Activated CD8-positive, alpha-beta memory T cell treated with anti-CD3 and anti-CD28 coated beads for 36 hours (primary cell): ENCODE data around the gene GRIA3. TPM values are rescaled to one million over a fixed set of nuclear protein-coding genes. Genes with fewer than 3 reads are reported as not detected.
"Not testable (repeated sequence)": the region's sequence is repeated elsewhere in the genome, so short reads cannot be mapped to it uniquely, and the experiment has no call there.

ENCODE experiments used
- CTCF ChIA-PET: fragments of 350-600 bp; sonication (Branson Sonifier 250); formaldehyde crosslinking; loops from one replicate; lab custom pipeline; 2021; ENCODE audit warnings: antibody characterized with exemption; lab: Charles Lee
- POLR2A ChIA-PET: fragments of 350-600 bp; sonication (Branson Sonifier 250); formaldehyde crosslinking; loops from one replicate; lab custom pipeline; 2021; ENCODE audit warnings: antibody characterized with exemption; lab: Charles Lee
- total RNA-seq, 2 experiments: library from RNA; stranded (reverse); gene quantifications; one replicate each; pipeline ENCODE4 v1.2.3, GENCODE V29; 2021

The GRIA3 gene
- total RNA-seq, 2 experiments from 2014 or later, result not detected

GRCh38 chrX:123331859-123332258 lies 147.8 kb downstream of the GRIA3 start:
- ChIA-PET CTCF (no interaction called here), POLR2A (no interaction called here)

DNA sequence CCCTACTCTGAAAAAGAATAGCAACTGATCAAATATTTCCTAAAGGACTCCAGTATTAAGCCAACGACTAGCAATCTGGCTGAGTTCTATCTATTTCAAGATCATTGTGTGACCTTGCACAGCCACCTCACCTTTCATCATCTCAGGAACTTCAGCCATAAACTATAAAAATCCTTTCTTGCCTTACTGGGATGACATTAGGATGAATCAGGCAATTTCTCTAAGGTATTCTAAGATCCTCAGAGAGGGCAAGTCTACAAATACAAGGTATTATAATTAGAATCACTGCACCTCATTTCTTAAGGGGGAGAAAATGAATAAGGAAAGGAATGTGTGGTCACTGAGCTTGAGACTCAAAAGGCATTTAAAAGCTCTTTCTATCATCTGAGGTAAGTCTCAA lies 152.6 kb downstream of the GRIA3 start:
- POLR2A ChIA-PET, result no interaction called here
- CTCF ChIA-PET, result no interaction called here

- CTCF ChIA-PET, result no interaction called here
- POLR2A ChIA-PET, result no interaction called here
These were observed 154.0 kb downstream of the GRIA3 start for GRCh38 chrX:123337886-123338639.

DNA sequence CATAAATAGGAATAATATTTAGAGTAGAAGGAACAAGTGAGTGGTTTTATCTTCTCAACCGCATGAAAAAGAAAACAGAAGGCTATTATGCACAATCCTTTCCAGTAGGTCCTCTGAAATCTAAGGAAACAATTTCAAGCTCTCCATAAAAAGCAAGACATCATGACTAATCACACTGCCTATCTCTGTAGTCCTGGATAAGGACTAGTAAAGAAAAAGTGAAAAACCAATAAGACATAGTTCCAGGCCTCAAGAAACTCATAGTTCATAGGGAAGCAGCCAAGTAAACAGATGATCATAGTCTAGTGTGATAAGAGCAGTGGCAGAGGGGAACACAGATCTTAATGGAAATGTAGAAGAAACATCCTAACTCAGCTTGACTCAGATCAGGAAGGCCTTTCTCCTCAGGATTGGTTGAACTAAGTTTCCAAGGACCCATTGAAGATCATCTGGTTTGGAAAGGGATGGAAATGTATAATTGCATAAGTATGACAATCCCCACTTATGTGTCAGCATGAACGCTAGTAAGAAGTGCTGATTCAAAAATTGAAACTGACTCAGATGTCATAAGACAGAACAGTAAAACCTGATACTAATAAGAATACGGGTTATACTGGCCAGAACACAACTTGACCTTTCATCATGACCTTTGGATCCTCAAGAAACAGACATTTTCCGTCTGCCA lies 155.3 kb downstream of the GRIA3 start:
- CTCF ChIA-PET, result no interaction called here
- POLR2A ChIA-PET, result no interaction called here

- CTCF ChIA-PET, result no interaction called here
- POLR2A ChIA-PET, result no interaction called here
These were observed 156.6 kb downstream of the GRIA3 start for GRCh38 chrX:123340696-123341095.

- ChIA-PET CTCF (no interaction called here), POLR2A (no interaction called here)
These were observed 164.4 kb downstream of the GRIA3 start for GRCh38 chrX:123348468-123348867.

GRCh38 chrX:123350226-123350625 lies 166.1 kb downstream of the GRIA3 start:
- POLR2A ChIA-PET, result no interaction called here
- CTCF ChIA-PET, result no interaction called here

GRCh38 chrX:123357941-123358340 lies 173.9 kb downstream of the GRIA3 start:
- CTCF ChIA-PET, result no interaction called here
- POLR2A ChIA-PET, result no interaction called here

GRCh38 chrX:123358457-123358856 lies 174.4 kb downstream of the GRIA3 start:
- ChIA-PET CTCF (no interaction called here), POLR2A (no interaction called here)

GRCh38 chrX:123361371-123361770 lies 177.3 kb downstream of the GRIA3 start:
- ChIA-PET CTCF (no interaction called here), POLR2A (no interaction called here)

GRCh38 chrX:123386196-123386595 lies 202.1 kb downstream of the GRIA3 start:
- POLR2A ChIA-PET, CTCF ChIA-PET: not testable (repeated sequence)

DNA sequence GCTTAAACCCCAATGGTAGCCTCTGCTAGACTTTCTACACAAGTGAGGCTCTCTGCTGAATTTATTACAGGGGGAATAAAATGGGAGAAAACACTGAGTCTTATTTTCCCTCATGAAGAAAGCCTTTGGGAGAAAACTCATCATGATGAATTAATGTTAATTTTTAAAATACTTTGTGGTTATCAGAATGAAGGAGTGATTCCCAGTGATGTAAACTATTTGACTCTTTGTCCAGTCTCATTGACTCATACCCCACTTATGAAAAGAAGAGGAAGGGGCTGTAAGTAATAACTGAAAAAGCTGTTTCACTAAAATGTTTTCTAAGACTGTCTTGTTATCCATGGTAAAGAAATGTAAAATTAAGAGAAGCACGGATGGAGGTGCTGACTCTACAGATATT lies 208.8 kb downstream of the GRIA3 start:
- CTCF ChIA-PET, result no interaction called here

GRCh38 chrX:123399709-123400108 lies 215.6 kb downstream of the GRIA3 start:
- CTCF ChIA-PET, result no interaction called here
- POLR2A ChIA-PET, result no interaction called here

More for the DNA sequence above, 208.8 kb downstream of the GRIA3 start:
- POLR2A ChIA-PET, result no interaction called here

- CTCF ChIA-PET, result no interaction called here
- POLR2A ChIA-PET, result no interaction called here
These were observed 221.2 kb downstream of the GRIA3 start for GRCh38 chrX:123405231-123405630.

DNA sequence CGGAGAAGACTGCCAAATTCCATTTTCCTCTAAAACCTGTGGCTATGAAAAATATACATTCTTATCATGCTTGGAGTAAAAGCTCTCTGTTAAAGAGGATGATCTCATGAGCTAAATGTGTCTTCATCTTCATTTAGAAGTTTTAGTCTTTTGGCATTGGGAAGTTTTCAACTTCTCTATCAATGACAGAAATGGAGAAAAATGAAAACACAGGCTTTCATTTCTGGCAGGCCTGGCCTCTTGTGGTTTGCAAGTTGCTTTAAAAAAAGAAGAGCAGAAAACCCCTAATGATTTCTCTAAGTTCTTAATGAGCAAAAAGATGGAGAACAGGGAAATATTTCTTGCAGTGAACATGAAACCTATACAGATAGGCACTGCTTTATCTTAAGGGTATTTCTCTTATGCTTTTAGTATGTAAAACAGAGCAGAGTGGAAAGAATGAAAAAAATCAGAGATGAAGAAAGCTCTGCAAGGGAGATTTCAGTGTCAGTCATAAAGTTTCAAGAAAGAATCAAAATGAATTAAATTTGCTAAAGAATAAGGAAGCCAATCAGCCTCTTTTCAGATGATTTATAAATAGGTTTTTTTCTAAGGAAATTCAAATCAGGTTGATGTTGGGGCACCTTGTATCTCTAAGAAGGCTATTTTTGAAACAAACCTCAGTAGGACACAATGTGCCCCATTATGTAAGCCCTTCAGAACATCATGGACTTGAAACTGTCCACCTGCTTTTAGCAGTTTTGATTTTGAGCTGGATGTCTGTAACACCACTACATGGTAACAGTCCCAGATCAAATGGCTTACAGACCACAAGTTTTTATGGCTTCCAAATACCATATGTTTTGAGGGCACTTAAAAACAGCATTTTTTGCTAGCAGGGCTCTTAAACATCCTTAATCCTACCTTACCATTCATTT lies 225.0 kb downstream of the GRIA3 start:
- POLR2A ChIA-PET, result no interaction called here
- CTCF ChIA-PET, result no interaction called here

DNA sequence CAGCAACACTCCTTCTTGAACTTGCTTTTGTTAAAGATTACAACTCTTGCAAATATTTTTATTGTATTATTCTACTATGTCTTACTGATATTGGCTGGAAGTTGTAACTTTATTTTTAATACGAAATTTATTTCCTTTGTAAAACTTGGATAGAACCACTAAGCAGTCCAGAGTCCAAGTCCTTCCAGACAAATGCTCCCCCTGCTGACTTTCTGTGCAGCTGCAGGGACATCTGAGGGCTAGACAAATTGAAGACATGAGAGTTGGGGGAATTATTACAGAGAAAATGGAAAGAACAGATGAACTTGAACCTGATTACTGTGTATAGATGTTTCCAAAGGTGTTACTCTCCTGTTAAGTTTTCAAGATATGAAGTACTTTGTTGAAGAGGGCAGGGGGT lies 238.8 kb downstream of the GRIA3 start:
- CTCF ChIA-PET, result no interaction called here
- POLR2A ChIA-PET, result no interaction called here

DNA sequence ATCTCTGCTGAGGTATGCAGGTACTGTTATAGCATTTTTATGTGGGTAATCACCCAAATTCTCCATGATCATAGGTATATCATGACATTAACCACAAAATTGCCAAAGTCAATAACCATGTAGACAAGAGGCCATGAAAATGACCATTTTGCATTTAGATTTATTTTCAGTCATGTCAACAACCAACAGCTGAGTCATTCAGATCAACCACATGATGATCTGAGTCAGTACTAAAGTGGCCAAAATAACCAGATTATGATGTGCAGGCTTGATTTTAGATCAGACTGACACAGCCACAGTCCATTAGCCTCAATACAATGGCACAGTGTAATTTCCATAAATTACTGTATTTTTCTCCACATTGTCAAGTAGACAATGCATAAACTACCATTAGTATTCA lies 240.5 kb downstream of the GRIA3 start:
- ChIA-PET POLR2A (no interaction called here), CTCF (no interaction called here)

GRCh38 chrX:123425471-123425870 lies 241.4 kb downstream of the GRIA3 start:
- ChIA-PET POLR2A (no interaction called here), CTCF (no interaction called here)

GRCh38 chrX:123425904-123426303 lies 241.8 kb downstream of the GRIA3 start:
- ChIA-PET CTCF (no interaction called here), POLR2A (no interaction called here)
